ENCODE results near the gene UBTD2.

UBTD2 gene

DNA sequence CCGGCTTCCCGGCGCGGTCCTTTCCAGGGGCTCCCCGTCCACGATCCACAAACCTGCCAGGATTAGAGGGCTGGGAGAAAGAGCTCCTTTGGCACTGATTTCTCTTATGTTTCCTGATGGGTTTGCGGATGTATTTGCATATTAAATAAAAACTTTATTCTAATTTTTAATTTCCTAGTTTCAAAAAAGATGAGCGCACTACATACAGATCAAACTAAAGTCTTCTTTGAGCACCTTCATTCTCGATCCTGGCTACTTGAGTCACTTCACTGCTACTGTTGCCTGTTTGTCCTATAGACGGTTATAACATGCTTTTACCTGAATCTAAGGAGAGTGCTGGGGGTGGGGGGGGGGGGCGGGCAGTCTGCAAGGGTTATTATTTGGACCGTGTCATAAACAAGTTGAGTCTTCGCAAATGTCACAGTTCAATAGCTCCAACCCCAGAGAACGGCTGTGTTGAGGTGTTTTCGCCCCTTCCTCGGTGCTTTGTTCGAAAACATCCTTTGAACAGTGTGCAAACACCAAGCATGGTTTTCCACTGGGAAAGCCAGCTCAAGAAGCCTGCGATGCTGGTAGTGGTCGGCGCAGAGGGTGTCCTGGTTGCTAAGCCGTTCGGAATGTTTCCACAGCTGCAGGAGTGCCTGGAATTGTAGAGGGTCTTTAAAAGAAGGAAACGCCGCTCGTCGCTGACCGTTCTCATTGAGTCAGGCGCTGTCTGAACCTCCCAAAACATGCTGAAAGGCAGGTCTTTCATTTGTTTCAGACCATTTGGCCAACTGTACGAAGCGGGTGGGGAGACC is 94.5 kb downstream of the UBTD2 start:
- no peak for DNase-seq

DNA sequence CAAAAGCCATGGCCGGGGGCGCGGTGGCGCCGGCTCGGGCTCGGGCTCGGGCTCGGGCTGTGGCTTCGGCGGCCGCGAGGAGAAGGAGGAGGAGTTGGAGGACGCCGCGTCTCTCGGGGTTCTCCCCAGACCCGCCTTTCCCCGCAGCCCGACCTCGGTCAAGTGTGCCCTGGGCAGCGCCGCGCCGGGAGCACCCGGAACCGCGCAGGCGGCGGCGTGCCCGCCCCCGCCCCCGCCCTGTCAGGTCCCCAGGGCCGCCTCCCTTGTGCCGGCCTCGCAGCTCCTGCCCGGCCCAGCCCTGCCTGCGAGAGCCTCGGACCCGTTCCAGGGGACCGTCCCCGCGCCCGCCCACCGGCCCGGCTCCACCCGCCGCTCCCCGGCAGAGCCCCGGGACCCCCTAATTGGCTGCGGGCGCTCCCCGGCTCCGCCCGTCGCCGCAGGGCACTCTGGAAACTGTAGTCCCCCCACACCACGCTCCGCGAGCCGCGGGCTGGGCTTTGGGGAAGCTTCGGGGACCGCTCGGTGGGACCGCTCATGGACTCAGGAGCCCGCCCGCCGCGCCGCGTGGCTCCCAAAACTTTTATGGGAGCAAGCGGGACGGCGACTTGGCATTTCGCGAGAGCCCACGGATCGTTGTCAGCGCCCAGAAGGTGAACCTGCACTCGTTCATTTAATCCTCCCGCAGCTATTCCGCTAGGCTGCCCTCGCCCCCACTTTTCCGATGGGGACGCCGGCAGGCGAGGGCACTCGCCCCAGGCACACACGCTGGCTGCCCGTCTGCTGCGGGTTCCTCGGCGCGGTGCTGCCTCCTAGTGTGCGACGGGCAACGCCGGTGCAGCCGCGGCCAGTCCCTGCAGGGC is 95.3 kb downstream of the UBTD2 start, which contains the start of gene STK10:
TSS of gene STK10 (minus strand) at position 192 of the 860 bp plus-strand sequence. CDS start at position 10, 182 bp downstream.
- DNase-seq, result peak; percentile 52

- DNase-seq, result no peak
These were observed 96.2 kb downstream of the UBTD2 start for GRCh38 chr5:172187118-172188032.

DNA sequence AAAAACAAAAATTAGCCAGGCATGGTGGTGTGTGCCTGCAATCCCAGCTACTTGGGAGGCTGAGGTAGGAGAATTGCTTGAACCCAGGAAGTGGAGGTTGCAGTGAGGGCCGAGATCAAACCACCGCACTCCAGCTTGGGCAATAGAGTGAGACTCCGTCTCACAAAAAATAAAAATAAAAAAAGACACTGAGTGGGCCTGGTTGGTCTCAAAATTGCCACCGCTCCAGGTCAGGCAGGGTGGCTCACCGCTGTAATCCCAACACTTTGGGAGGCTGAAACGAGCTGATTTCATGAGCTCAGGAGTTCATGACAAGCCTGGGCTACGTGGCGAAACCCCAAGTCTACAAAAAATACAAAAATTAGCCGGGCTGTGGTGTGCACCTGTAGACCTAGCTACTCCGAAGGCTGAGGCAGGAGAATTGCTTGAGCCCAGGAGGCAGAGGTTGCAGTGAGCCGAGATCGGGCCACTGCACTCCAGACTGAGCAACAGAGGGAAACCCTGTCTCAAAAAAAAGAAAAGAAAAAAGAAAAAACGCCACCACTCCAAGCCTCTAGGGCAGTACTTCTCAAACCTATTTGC is 97.4 kb downstream of the UBTD2 start:
- no peak for DNase-seq

DNA sequence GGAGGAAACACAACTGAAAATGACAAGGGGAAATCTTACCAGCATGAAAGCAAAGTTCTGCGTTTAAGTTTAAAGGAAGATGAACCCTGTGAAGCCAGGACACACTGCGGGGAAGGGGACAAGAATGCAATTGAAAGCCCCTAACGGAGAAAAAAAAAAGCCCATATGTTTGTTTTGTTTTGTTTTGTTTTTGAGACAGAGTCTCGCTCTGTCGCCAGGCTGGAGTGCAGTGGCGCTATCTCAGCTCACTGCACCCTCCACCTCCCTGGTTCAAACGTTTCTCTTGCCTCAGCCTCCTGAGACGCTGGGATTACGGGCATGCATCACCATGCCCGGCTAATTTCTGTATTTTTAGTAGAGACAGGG is 98.5 kb downstream of the UBTD2 start:
- no peak for DNase-seq

DNA sequence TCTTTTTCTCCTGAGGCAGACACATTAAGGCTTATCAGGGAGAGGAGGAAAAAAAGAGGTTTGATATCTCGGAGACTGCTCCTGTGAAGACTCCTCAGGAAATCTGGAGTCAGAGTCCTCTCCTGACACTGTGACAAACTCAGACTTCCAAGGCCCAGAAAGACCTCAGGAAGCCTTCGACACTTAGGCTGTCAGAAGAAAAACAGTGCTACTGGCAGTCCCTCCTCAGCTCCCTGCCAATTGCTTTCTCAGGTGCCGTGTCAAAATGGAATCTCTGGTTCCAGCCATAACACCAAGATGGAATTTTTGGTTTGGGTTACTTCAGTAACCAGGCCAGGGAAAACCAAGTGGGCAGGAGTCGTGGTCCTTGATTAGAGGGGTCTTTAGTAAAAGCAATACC is 99.7 kb downstream of the UBTD2 start:
- DNase-seq, result no peak

DNA sequence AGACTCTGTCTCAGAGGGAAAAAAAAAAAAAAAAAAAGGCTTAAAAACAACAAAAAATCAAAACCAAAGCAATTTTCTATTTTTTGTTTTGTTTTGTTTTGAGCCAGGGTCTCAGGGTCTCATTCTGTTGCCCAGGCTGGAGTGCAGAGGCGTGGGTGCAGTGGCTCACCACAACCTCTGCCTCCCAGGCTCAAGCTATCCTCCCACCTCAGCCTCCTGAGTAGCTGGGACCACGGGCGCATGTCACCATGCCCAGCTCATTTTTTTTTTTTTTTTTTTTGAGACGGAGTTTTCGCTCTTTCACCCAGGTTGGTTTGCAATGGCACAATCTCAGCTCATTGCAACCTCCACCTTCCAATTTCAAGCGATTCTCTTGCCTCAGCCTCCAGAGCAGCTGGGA is 101.3 kb downstream of the UBTD2 start:
- no peak for DNase-seq

- DNase-seq, result no peak
These were observed 102.6 kb downstream of the UBTD2 start for GRCh38 chr5:172180936-172181335.

GRCh38 chr5:172178991-172179989 is 104.3 kb downstream of the UBTD2 start:
- no peak for DNase-seq

DNA sequence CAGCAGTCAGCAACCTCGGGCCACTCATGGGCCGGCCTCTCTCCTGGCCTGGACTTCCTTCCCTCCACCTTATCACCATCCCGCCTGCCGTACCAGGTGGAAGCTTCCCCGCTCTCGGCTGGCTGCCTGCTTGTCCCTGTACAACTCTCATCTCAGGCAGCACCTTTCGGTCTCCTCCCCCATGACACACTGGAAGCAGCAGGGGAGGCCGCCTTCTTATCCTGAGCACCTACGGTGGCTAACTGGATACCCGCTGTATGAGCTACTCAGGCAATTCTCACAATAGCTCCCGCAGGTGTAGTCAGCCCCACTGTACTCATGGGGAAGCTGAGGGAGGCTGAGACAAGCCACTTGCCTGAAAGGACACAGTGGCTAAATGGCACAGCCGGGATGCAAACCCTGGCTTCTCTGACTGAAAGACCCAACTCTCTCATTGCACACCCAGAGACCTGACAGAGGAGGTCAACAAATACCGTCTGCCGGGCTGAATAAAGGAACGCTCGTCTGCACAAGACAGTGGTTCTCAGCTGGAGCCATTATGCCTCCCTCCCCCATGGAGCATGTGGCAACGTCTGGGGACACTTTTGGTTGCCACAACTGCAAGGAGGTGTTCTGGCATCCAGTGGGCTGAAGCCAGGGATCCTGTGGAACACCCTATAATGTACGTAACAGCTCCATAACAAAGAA is 105.1 kb downstream of the UBTD2 start:
- no peak for DNase-seq

- DNase-seq, result no peak
These were observed 106.4 kb downstream of the UBTD2 start for GRCh38 chr5:172177176-172177575.

DNA sequence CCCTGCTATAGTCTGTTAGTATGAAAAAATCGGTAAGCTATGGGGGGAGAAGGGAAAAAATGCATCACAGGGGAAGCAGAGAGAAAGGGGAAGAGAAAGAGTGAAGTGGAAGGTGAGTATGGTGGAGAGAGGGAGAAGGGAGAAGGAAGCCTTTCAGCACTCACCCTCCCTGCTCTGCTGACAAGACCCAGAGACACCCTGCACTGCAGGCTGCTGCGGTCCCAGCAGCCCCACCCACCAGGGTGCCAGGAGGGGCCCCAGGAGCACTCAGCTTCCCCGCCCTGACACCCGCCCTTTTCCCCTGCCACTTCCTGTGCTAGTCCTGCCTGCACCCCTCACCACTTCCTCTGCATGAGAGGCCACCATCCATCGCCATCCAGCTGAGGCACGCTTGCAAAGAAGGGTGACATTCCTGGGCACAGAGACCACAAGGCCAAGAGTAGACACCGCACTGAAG is 108.3 kb downstream of the UBTD2 start:
- DNase-seq, result no peak

DNA sequence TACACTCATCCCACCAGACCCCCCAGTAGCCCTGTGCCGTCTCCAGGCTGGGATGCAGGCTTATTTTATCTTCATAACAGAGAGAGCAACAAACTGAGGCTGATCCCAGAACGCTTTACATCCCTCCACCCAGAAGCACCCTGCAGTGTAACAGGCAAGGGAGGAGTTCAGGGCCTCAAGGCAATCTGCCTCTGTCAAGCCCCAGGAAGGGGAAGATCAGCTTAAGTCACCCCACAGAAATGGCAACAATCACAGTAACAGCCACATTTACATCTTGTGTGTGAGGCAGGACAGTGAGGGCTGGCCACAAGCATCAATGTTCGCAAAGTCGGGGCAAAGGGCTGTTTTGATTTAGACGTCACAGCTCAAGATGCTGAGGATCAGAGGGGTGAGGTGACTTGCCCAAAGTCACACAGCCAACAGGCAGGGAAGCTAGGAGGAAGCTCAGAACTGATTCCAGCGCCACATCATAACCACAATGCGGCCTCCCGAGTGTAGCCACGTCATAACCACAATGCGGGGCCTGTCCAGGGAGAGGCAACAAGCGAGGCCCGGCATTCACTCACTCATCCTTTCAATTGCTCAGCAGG is 109.9 kb downstream of the UBTD2 start:
- no peak for DNase-seq

DNA sequence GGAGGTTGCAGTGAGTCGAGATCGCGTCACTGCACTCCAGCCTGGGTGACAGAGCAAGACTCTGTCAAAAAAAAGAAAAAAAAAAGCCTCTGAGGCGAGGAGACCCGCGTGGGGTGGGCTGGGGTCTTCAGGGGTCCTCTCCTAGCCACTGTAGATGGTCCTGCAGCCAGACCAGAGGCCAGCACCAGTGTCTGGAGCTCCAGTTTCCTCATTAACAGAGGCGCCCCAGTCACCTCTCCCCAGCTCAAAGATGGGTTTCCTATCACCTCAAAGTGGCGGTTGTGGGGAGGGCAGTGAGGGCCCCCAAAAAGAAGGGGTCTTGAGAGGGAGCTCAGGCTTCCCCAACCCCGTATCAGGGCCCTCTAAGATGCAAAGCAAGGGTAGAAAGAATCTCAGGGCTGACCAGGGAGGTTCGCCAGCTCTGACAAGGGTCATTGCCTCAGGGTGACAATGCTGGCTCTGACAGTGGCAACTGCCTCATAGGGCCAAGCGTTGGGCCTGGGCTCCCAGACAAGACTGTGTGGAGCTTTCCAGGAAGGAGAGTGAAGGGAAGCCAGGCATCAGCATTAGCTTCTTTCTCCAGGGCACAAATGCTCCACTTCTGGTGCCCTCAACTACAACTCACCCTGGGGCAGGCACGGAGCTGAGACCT is 110.5 kb downstream of the UBTD2 start:
- DNase-seq, result no peak

DNA sequence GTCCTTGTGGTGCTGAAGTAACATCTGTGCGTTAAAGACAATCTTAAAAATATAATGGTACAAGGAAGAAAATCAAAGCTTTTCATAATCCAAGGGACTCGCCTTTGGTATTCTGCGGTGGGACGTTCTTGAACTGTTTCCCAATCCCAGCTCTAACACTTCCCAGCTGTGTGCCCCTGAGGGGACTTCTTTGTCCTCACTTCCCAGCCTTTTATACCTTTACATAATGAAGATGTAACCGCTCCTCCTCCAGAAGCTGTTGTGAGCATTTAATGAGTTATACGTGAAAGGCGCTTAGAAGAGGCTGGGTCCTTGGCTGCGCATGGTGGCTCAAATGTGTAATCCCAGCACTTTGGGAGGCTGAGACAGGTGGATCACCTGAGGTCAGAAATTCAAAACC is 112.4 kb downstream of the UBTD2 start:
- no peak for DNase-seq

- DNase-seq, result no peak
These were observed 113.3 kb downstream of the UBTD2 start for GRCh38 chr5:172170251-172170701.

GRCh38 chr5:172169216-172169615 is 114.3 kb downstream of the UBTD2 start:
- DNase-seq, result no peak

DNA sequence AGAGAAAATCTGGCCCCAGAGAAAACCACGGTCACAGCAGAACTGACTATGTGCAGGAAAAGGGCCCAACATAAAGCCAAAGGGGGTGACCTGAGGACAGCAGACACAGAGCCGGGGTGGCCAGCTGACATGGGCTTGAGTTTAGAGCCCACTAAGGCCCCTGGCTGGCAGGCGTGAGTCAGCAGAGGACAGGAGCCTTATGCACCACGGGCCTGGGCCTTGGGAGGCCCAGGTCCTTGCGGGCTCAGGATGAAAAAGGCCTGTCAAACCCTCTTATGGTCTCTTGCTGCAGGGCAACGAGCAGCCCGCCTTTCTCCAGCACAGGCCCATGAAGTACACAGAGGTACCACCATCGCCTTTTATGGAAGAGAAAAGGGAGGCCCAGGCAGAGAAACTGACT is 115.3 kb downstream of the UBTD2 start:
- no peak for DNase-seq

GRCh38 chr5:172167895-172168294 is 115.7 kb downstream of the UBTD2 start:
- no peak for DNase-seq
